Measurements from ENCODE around the gene APOOL.
"Not testable (repeated sequence)": the region's sequence is repeated elsewhere in the genome, so short reads cannot be mapped to it uniquely, and the experiment has no call there.

Gene APOOL

GRCh38 chrX:85052636-85053343, 49.1 kb downstream of the APOOL start:
- DNase-seq = no peak

GRCh38 chrX:85065512-85066198, 62.0 kb downstream of the APOOL start:
- H3K4me1 ChIP-seq (ENCODE audit: control insufficient read depth, insufficient read depth, low read length, poor library complexity, severe bottlenecking) = no peaks in the 10 kb centered on the region
- H3K27me3 ChIP-seq (replicated peaks; ENCODE audit: control insufficient read depth, insufficient read depth, low read length, poor library complexity, severe bottlenecking) = no peaks in the 10 kb centered on the region

More at GRCh38 chrX:85052636-85053343, 49.1 kb downstream of the APOOL start:
- H3K9me3 ChIP-seq (ENCODE audit: control insufficient read depth, low read length) = no peaks in the 10 kb centered on the region
- no peaks in the 10 kb centered on the region for H3K36me3 ChIP-seq (ENCODE audit: control insufficient read depth, insufficient read depth, low read length)
- H3K27me3 ChIP-seq (replicated peaks; ENCODE audit: control insufficient read depth, insufficient read depth, low read length, poor library complexity, severe bottlenecking) = no peaks in the 10 kb centered on the region
- no peak overlapping the region for H3K27ac ChIP-seq (ENCODE audit: insufficient read depth, low read length, poor library complexity, severe bottlenecking)
- no peak overlapping the region for H3K4me3 ChIP-seq (ENCODE audit: insufficient read depth, low read depth, low read length, poor library complexity, severe bottlenecking)
- H3K4me1 ChIP-seq (ENCODE audit: control insufficient read depth, insufficient read depth, low read length, poor library complexity, severe bottlenecking) = no peaks in the 10 kb centered on the region

GRCh38 chrX:85077247-85077646, 73.6 kb downstream of the APOOL start:
- H3K27ac ChIP-seq (ENCODE audit: insufficient read depth, low read length, poor library complexity, severe bottlenecking); H3K4me1 ChIP-seq (ENCODE audit: control insufficient read depth, insufficient read depth, low read length, poor library complexity, severe bottlenecking); H3K4me3 ChIP-seq (ENCODE audit: insufficient read depth, low read depth, low read length, poor library complexity, severe bottlenecking); H3K27me3 ChIP-seq (replicated peaks; ENCODE audit: control insufficient read depth, insufficient read depth, low read length, poor library complexity, severe bottlenecking); DNase-seq; H3K36me3 ChIP-seq (ENCODE audit: control insufficient read depth, insufficient read depth, low read length); H3K9me3 ChIP-seq (ENCODE audit: control insufficient read depth, low read length): not testable (repeated sequence)

More at GRCh38 chrX:85065512-85066198, 62.0 kb downstream of the APOOL start:
- no peak overlapping the region for H3K4me3 ChIP-seq (ENCODE audit: insufficient read depth, low read depth, low read length, poor library complexity, severe bottlenecking)
- H3K36me3 ChIP-seq (ENCODE audit: control insufficient read depth, insufficient read depth, low read length) = no peaks in the 10 kb centered on the region
- H3K9me3 ChIP-seq (ENCODE audit: control insufficient read depth, low read length) = no peaks in the 10 kb centered on the region
- no peak for DNase-seq
- H3K27ac ChIP-seq (ENCODE audit: insufficient read depth, low read length, poor library complexity, severe bottlenecking) = no peak overlapping the region

GRCh38 chrX:85084770-85085393, 81.2 kb downstream of the APOOL start:
- Histone ChIP-seq H3K27ac (ENCODE audit: insufficient read depth, low read length, poor library complexity, severe bottlenecking) (no peak overlapping the region), H3K4me1 (ENCODE audit: control insufficient read depth, insufficient read depth, low read length, poor library complexity, severe bottlenecking) (no peaks in the 10 kb centered on the region), H3K4me3 (ENCODE audit: insufficient read depth, low read depth, low read length, poor library complexity, severe bottlenecking) (no peak overlapping the region), H3K36me3 (ENCODE audit: control insufficient read depth, insufficient read depth, low read length) (no peaks in the 10 kb centered on the region), H3K9me3 (ENCODE audit: control insufficient read depth, low read length) (no peaks in the 10 kb centered on the region), H3K27me3 (replicated peaks; ENCODE audit: control insufficient read depth, insufficient read depth, low read length, poor library complexity, severe bottlenecking) (no peaks in the 10 kb centered on the region)
- no peak for DNase-seq

- DNase-seq = no peak
- no peaks in the 10 kb centered on the region for H3K27me3 ChIP-seq (replicated peaks; ENCODE audit: control insufficient read depth, insufficient read depth, low read length, poor library complexity, severe bottlenecking)
- no peaks in the 10 kb centered on the region for H3K4me1 ChIP-seq (ENCODE audit: control insufficient read depth, insufficient read depth, low read length, poor library complexity, severe bottlenecking)
- H3K27ac ChIP-seq (ENCODE audit: insufficient read depth, low read length, poor library complexity, severe bottlenecking) = no peak overlapping the region
- H3K36me3 ChIP-seq (ENCODE audit: control insufficient read depth, insufficient read depth, low read length) = no peaks in the 10 kb centered on the region
- H3K9me3 ChIP-seq (ENCODE audit: control insufficient read depth, low read length) = no peaks in the 10 kb centered on the region
- H3K4me3 ChIP-seq (ENCODE audit: insufficient read depth, low read depth, low read length, poor library complexity, severe bottlenecking) = no peak overlapping the region
Observed at GRCh38 chrX:85089321-85089840, 85.7 kb downstream of the APOOL start.

- H3K36me3 ChIP-seq (ENCODE audit: control insufficient read depth, insufficient read depth, low read length) = no peaks in the 10 kb centered on the region
- H3K27me3 ChIP-seq (replicated peaks; ENCODE audit: control insufficient read depth, insufficient read depth, low read length, poor library complexity, severe bottlenecking) = no peaks in the 10 kb centered on the region
- H3K4me3 ChIP-seq (ENCODE audit: insufficient read depth, low read depth, low read length, poor library complexity, severe bottlenecking) = no peak overlapping the region
- no peak for DNase-seq
- H3K4me1 ChIP-seq (ENCODE audit: control insufficient read depth, insufficient read depth, low read length, poor library complexity, severe bottlenecking) = no peaks in the 10 kb centered on the region
- H3K27ac ChIP-seq (ENCODE audit: insufficient read depth, low read length, poor library complexity, severe bottlenecking) = no peak overlapping the region
- no peaks in the 10 kb centered on the region for H3K9me3 ChIP-seq (ENCODE audit: control insufficient read depth, low read length)
Observed at GRCh38 chrX:85107407-85107806, 103.7 kb downstream of the APOOL start.

GRCh38 chrX:85108165-85108564, 104.5 kb downstream of the APOOL start:
- no peaks in the 10 kb centered on the region for H3K27me3 ChIP-seq (replicated peaks; ENCODE audit: control insufficient read depth, insufficient read depth, low read length, poor library complexity, severe bottlenecking)
- no peak overlapping the region for H3K27ac ChIP-seq (ENCODE audit: insufficient read depth, low read length, poor library complexity, severe bottlenecking)
- H3K4me3 ChIP-seq (ENCODE audit: insufficient read depth, low read depth, low read length, poor library complexity, severe bottlenecking) = no peak overlapping the region
- H3K36me3 ChIP-seq (ENCODE audit: control insufficient read depth, insufficient read depth, low read length) = no peaks in the 10 kb centered on the region
- H3K9me3 ChIP-seq (ENCODE audit: control insufficient read depth, low read length) = no peaks in the 10 kb centered on the region
- H3K4me1 ChIP-seq (ENCODE audit: control insufficient read depth, insufficient read depth, low read length, poor library complexity, severe bottlenecking) = no peaks in the 10 kb centered on the region
- no peak for DNase-seq

- Histone ChIP-seq H3K4me3 (ENCODE audit: insufficient read depth, low read depth, low read length, poor library complexity, severe bottlenecking) (no peak overlapping the region), H3K27me3 (replicated peaks; ENCODE audit: control insufficient read depth, insufficient read depth, low read length, poor library complexity, severe bottlenecking) (no peaks in the 10 kb centered on the region), H3K36me3 (ENCODE audit: control insufficient read depth, insufficient read depth, low read length) (no peaks in the 10 kb centered on the region), H3K4me1 (ENCODE audit: control insufficient read depth, insufficient read depth, low read length, poor library complexity, severe bottlenecking) (no peaks in the 10 kb centered on the region), H3K27ac (ENCODE audit: insufficient read depth, low read length, poor library complexity, severe bottlenecking) (no peak overlapping the region), H3K9me3 (ENCODE audit: control insufficient read depth, low read length) (no peaks in the 10 kb centered on the region)
- no peak for DNase-seq
Observed at GRCh38 chrX:85109235-85109634, 105.6 kb downstream of the APOOL start.

- Histone ChIP-seq H3K27me3 (replicated peaks; ENCODE audit: control insufficient read depth, insufficient read depth, low read length, poor library complexity, severe bottlenecking) (no peaks in the 10 kb centered on the region), H3K36me3 (ENCODE audit: control insufficient read depth, insufficient read depth, low read length) (no peaks in the 10 kb centered on the region), H3K9me3 (ENCODE audit: control insufficient read depth, low read length) (no peaks in the 10 kb centered on the region), H3K27ac (ENCODE audit: insufficient read depth, low read length, poor library complexity, severe bottlenecking) (no peak overlapping the region), H3K4me3 (ENCODE audit: insufficient read depth, low read depth, low read length, poor library complexity, severe bottlenecking) (no peak overlapping the region), H3K4me1 (ENCODE audit: control insufficient read depth, insufficient read depth, low read length, poor library complexity, severe bottlenecking) (no peaks in the 10 kb centered on the region)
- no peak for DNase-seq
Observed at GRCh38 chrX:85111347-85111746, 107.7 kb downstream of the APOOL start.

- Histone ChIP-seq H3K27me3 (replicated peaks; ENCODE audit: control insufficient read depth, insufficient read depth, low read length, poor library complexity, severe bottlenecking) (no peaks in the 10 kb centered on the region), H3K4me1 (ENCODE audit: control insufficient read depth, insufficient read depth, low read length, poor library complexity, severe bottlenecking) (no peaks in the 10 kb centered on the region), H3K4me3 (ENCODE audit: insufficient read depth, low read depth, low read length, poor library complexity, severe bottlenecking) (no peak overlapping the region), H3K36me3 (ENCODE audit: control insufficient read depth, insufficient read depth, low read length) (no peaks in the 10 kb centered on the region), H3K27ac (ENCODE audit: insufficient read depth, low read length, poor library complexity, severe bottlenecking) (no peak overlapping the region), H3K9me3 (ENCODE audit: control insufficient read depth, low read length) (no peaks in the 10 kb centered on the region)
- no peak for DNase-seq
Observed at GRCh38 chrX:85112293-85112692, 108.6 kb downstream of the APOOL start.
